Esophagus muscularis mucosa (tissue), 4 donors: ENCODE measurements around the gene LTF. TPM values are rescaled to one million over a fixed set of nuclear protein-coding genes. Genes with fewer than 3 reads are reported as not detected.

Experiments used
- DNase-seq: peaks from one replicate; pipeline ENCODE4 v3.0.0-alpha.2; 2017; ENCODE audit errors: extremely low spot score
- H3K27ac ChIP-seq, 4 donors: fragments of 200-600 bp; sonication (generic); replicated peaks in 1 of 4; 1 replicate in 3 of 4; 2 replicates in 1 of 4; pipeline ENCODE4 v1.5.1; 2016 to 2019; ENCODE audit warnings: mild to moderate bottlenecking in 1 of 4
- H3K27me3 ChIP-seq, 4 donors: fragments of 200-600 bp; sonication (generic); one replicate each; pipeline versions ENCODE4 v1.5.1 to v1.6.0; 2016 to 2019
- H3K36me3 ChIP-seq, 4 donors: fragments of 200-600 bp; sonication (generic); one replicate each; pipeline ENCODE4 v1.5.1; 2016 to 2019
- H3K4me1 ChIP-seq, 4 donors: fragments of 200-600 bp; sonication (generic); one replicate each; pipeline ENCODE4 v1.5.1; 2016 to 2019
- H3K4me3 ChIP-seq, 4 donors: fragments of 200-600 bp; sonication (generic); 1 replicate in 2 of 4; 2 replicates in 2 of 4; pipeline ENCODE4 v1.5.1; 2016 to 2019; ENCODE audit warnings: mild to moderate bottlenecking in 4 of 4, moderate library complexity in 1 of 4
- H3K9me3 ChIP-seq, 4 donors: fragments of 200-600 bp; sonication (generic); 1 replicate in 3 of 4; 2 replicates in 1 of 4; pipeline ENCODE4 v1.5.1; 2016 to 2019
- EP300 ChIP-seq: sonication (generic); formaldehyde crosslinking; IDR thresholded peaks from one replicate; pipeline ENCODE4 v1.6.1; 2017; ENCODE audit warnings: antibody characterized with exemption
- POLR2A ChIP-seq: fragments of 450-650 bp; IDR thresholded peaks from one replicate; pipeline ENCODE4 v1.6.1; 2017; ENCODE audit warnings: antibody characterized with exemption, moderate library complexity, mild to moderate bottlenecking, low read depth
- POLR2AphosphoS5 ChIP-seq, 2 donors: sonication (generic); formaldehyde crosslinking; IDR thresholded peaks; one replicate each; pipeline ENCODE4 v1.6.1; 2017; ENCODE audit warnings: antibody characterized with exemption in 2 of 2
- WGBS: methylation state at CpG from one replicate; pipeline ENCODE4 v1.1.5; 2018; 5-methylcytosine and 5-hydroxymethylcytosine counted together
- intact Hi-C: fragments of 100-400 bp; cut with DNase I; formaldehyde crosslinking; loops from one replicate; pipeline ENCODE4 v1.15.1; 2023
- total RNA-seq, 4 donors: library from RNA; depleted of rRNA; stranded (reverse); fragments of >200 nt; gene quantifications; one replicate each; pipeline versions ENCODE4 v1.1.0 to v1.2.1, GENCODE V29; 2016
- TF ChIP-seq, protein P1 (sequence below), 3 experiments: fragments of 200-600 bp in 2 of 3; fragments of 450-650 bp in 1 of 3; sonication (generic) in 2 of 3; IDR thresholded peaks; one replicate each; pipeline ENCODE4 v1.5.1; 2017 to 2019; ENCODE audit warnings: antibody characterized with exemption in 3 of 3, mild to moderate bottlenecking in 2 of 3, moderate library complexity in 1 of 3

Gene LTF
- total RNA-seq, 4 donors from 2014 or later, result 0.45 to 1.7 (median 0.87) TPM

DNA sequence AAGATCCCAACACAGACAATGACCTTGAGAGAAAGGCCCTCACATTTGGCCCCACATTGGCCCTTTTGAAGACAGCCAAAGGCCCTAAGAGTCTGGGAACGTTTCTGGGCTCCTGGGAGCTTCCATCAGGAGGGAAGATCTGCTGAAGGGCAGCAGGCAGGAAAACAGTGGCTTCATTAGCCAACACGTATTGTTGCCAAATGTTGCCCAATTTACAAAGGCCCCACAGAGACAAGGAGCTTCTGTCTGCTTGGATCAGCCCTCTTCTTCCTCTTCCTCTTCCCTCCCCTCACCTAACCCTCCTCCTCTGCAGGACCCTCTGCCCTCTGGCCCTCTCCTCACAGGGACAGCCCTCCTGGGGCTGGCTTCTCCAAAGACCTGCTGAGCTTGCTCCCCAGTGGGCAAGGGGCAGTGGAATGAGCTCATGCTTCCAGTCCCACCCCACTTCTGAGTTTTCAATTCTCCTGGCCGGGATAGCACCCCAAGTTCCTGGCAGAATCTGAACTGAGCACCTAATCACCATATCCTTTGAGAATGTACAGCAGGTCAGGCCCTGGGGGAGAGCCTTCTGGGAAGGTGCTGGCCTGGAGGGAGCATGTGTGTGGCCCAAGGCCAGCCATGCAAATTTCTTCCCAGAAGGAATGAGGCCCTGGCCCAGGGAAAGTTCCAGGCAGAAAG is 5.1 kb upstream of the LTF start:
- Histone ChIP-seq H3K4me1 (peaks cover 1 to 27% (median 10%) of the 10 kb centered on the region in 4 donors), H3K27me3 (peaks cover 0 to 6% (median 3%) of the 10 kb centered on the region in 4 donors), H3K36me3 (no peaks in the 10 kb centered on the region), H3K9me3 (peaks cover 0 to 1% (median under 1%) of the 10 kb centered on the region in 4 donors), H3K27ac (no peak overlapping the region), H3K4me3 (no peak overlapping the region)
- TF ChIP-seq POLR2AphosphoS5 (IDR thresholded peaks at IDR 0.05) (no peak), POLR2A (no peak), EP300 (no peak)
- TF ChIP-seq, protein P1, sequence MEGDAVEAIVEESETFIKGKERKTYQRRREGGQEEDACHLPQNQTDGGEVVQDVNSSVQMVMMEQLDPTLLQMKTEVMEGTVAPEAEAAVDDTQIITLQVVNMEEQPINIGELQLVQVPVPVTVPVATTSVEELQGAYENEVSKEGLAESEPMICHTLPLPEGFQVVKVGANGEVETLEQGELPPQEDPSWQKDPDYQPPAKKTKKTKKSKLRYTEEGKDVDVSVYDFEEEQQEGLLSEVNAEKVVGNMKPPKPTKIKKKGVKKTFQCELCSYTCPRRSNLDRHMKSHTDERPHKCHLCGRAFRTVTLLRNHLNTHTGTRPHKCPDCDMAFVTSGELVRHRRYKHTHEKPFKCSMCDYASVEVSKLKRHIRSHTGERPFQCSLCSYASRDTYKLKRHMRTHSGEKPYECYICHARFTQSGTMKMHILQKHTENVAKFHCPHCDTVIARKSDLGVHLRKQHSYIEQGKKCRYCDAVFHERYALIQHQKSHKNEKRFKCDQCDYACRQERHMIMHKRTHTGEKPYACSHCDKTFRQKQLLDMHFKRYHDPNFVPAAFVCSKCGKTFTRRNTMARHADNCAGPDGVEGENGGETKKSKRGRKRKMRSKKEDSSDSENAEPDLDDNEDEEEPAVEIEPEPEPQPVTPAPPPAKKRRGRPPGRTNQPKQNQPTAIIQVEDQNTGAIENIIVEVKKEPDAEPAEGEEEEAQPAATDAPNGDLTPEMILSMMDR (IDR thresholded peaks at IDR 0.05), result no peak
- intact Hi-C loops, result no loop called here
- 74% methylated on average over 3 of the region's 3 CpGs for WGBS
- DNase-seq, result no peak

- intact Hi-C loops, result no loop called here
- H3K4me1 ChIP-seq, result peaks cover 10 to 36% (median 18%) of the 10 kb centered on the region in 4 donors
- TF ChIP-seq POLR2A (no peak), EP300 (no peak), POLR2AphosphoS5 (IDR thresholded peaks at IDR 0.05) (no peak)
- TF ChIP-seq, protein P1 (IDR thresholded peaks at IDR 0.05), result no peak
These were observed 4.3 kb upstream of the LTF start for GRCh38 chr3:46468753-46469600.

GRCh38 chr3:46467562-46467961 is 2.9 kb upstream of the LTF start:
- Histone ChIP-seq H3K9me3 (no peaks in the 10 kb centered on the region), H3K27ac (no peak overlapping the region), H3K36me3 (no peaks in the 10 kb centered on the region), H3K4me3 (no peak overlapping the region), H3K4me1 (peaks cover 11 to 38% (median 19%) of the 10 kb centered on the region in 4 donors), H3K27me3 (peaks cover 0 to 29% (median 5%) of the 10 kb centered on the region in 4 donors)
- 96% methylated on average over 4 of the region's 4 CpGs for WGBS
- intact Hi-C loops, result no loop called here
- no peak for DNase-seq
- TF ChIP-seq POLR2AphosphoS5 (IDR thresholded peaks at IDR 0.05), result no peak
- no peak for TF ChIP-seq EP300
- TF ChIP-seq, protein P1 (IDR thresholded peaks at IDR 0.05), result no peak

More at GRCh38 chr3:46468753-46469600, 4.3 kb upstream of the LTF start:
- Histone ChIP-seq H3K27ac (no peak overlapping the region), H3K27me3 (peaks cover 0 to 14% (median 5%) of the 10 kb centered on the region in 4 donors), H3K9me3 (no peaks in the 10 kb centered on the region), H3K36me3 (no peaks in the 10 kb centered on the region), H3K4me3 (no peak overlapping the region)
- 59% methylated on average over 3 of the region's 6 CpGs for WGBS
- no peak for DNase-seq

DNA sequence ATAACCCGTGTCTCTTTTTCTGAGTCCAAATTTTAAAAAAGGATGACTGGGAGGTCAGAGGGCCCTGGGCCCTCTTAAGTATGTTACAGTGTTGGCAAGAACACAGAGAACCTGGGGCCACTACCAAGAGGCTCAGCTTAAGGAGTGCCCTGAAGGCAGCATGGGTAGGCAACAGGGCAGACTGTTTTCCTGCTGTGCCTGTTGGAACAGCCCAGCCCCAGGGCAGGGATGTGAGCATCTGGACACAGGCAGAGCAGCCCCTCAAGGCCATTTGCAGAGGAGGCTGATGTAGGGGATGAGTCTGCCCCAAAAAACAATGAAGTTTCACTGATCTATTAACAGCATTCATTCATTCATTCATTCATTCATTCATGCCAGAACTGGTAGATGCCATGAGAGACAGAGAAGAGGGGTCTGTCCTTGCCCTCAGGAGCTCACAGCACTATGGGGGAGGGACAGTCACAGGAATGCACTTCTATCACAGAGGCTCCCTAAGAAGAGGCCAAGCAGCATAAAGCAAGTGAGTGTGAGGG is 2.2 kb upstream of the LTF start:
- Histone ChIP-seq H3K27ac (no peak overlapping the region), H3K4me3 (no peak overlapping the region), H3K4me1 (peaks cover 11 to 38% (median 19%) of the 10 kb centered on the region in 4 donors), H3K9me3 (no peaks in the 10 kb centered on the region), H3K27me3 (peaks cover 0 to 35% (median 5%) of the 10 kb centered on the region in 4 donors), H3K36me3 (no peaks in the 10 kb centered on the region)
- TF ChIP-seq POLR2A, result no peak
- TF ChIP-seq EP300, result no peak
- no peak for DNase-seq
- WGBS, result 85% methylated on average over 1 of the region's 1 CpG
- intact Hi-C loops, result no loop called here

GRCh38 chr3:46466273-46466672 is 1.6 kb upstream of the LTF start:
- DNase-seq, result no peak
- Histone ChIP-seq H3K4me3 (no peak overlapping the region), H3K36me3 (no peaks in the 10 kb centered on the region), H3K9me3 (no peaks in the 10 kb centered on the region), H3K4me1 (peaks cover 11 to 38% (median 19%) of the 10 kb centered on the region in 4 donors), H3K27ac (no peak overlapping the region), H3K27me3 (peaks cover 0 to 38% (median 5%) of the 10 kb centered on the region in 4 donors)
- intact Hi-C loops, result no loop called here
- no peak for TF ChIP-seq EP300
- no peak for TF ChIP-seq POLR2A
- TF ChIP-seq, protein P1 (IDR thresholded peaks at IDR 0.05), result no peak
- TF ChIP-seq POLR2AphosphoS5 (IDR thresholded peaks at IDR 0.05), result no peak
